Frontal cortex (tissue), 4 donors: Measurements from ENCODE around the gene SLC34A3. TPM values are rescaled to one million over a fixed set of nuclear protein-coding genes. Genes with fewer than 3 reads are reported as not detected.
"Not testable (repeated sequence)": the region's sequence is repeated elsewhere in the genome, so short reads cannot be mapped to it uniquely, and the experiment has no call there.

Experiments
- DNase-seq, 2 donors: peaks; one replicate each; pipeline ENCODE4 v3.0.0; 2012; ENCODE audit warnings: low spot score in 2 of 2
- FAIRE-seq: peaks from 2 replicates; lab custom pipeline; 2012; peaks lifted over from hg19 to GRCh38; lab: Jason Lieb, UNC
- total RNA-seq: library from RNA; depleted of rRNA; stranded (reverse); fragments of >200 nt; gene quantifications from one replicate; pipeline ENCODE4 v1.2.3, GENCODE V29; 2014
- donor health status: control.
- donor health status: control.
- donor health status: control.

Gene SLC34A3
- total RNA-seq, 1 donor from 2014 or later = not detected

GRCh38 chr9:137240318-137240840, 9.7 kb downstream of the SLC34A3 start:
- FAIRE-seq (no peak), DNase-seq (peak; percentile 78 to 80)

GRCh38 chr9:137240841-137241489, 10.3 kb downstream of the SLC34A3 start, which contains the start of gene TUBB4B:
TSS of gene TUBB4B (plus strand) at chr9:137241287. CDS start at chr9:137241361, 74 bp downstream.
- FAIRE-seq = peak; percentile 99

GRCh38 chr9:137241490-137242268, 11.0 kb downstream of the SLC34A3 start:
- DNase-seq (peak; percentile 71 to 83), FAIRE-seq (no peak)

More at GRCh38 chr9:137240841-137241489, 10.3 kb downstream of the SLC34A3 start, which contains the start of gene TUBB4B:
- peak; percentile 100 for DNase-seq

GRCh38 chr9:137242269-137243203, 11.8 kb downstream of the SLC34A3 start:
- DNase-seq (no peak), FAIRE-seq (no peak)

GRCh38 chr9:137243266-137243625, 12.5 kb downstream of the SLC34A3 start:
- FAIRE-seq = not testable (repeated sequence)

GRCh38 chr9:137243626-137244485, 13.2 kb downstream of the SLC34A3 start:
- FAIRE-seq (no peak), DNase-seq (no peak)

More at GRCh38 chr9:137243266-137243625, 12.5 kb downstream of the SLC34A3 start:
- not testable (repeated sequence) for DNase-seq

- no peak for FAIRE-seq
- no peak for DNase-seq
Observed at GRCh38 chr9:137244486-137245449, 14.1 kb downstream of the SLC34A3 start.

GRCh38 chr9:137245450-137246421, 15.0 kb downstream of the SLC34A3 start:
- FAIRE-seq (no peak), DNase-seq (no peak)

GRCh38 chr9:137247135-137247915, 16.6 kb downstream of the SLC34A3 start:
- DNase-seq (no peak), FAIRE-seq (no peak)

GRCh38 chr9:137247916-137248175, 17.1 kb downstream of the SLC34A3 start:
- no peak for DNase-seq
- no peak for FAIRE-seq

GRCh38 chr9:137250329-137251193, 19.9 kb downstream of the SLC34A3 start:
- no peak for FAIRE-seq
- no peak for DNase-seq

GRCh38 chr9:137251194-137251461, 20.4 kb downstream of the SLC34A3 start, which contains the start of gene STPG3:
TSS of gene STPG3 (plus strand) at chr9:137251286. CDS start at chr9:137251287, 1 bp downstream.
- DNase-seq = no peak

GRCh38 chr9:137251490-137252268, 21.0 kb downstream of the SLC34A3 start:
- DNase-seq (no peak), FAIRE-seq (no peak)

More at GRCh38 chr9:137251194-137251461, 20.4 kb downstream of the SLC34A3 start, which contains the start of gene STPG3:
- FAIRE-seq = no peak
